Thyroid gland (tissue), 4 donors: ENCODE data around the gene FRG2B.
"Not testable (repeated sequence)": the region's sequence is repeated elsewhere in the genome, so short reads cannot be mapped to it uniquely, and the experiment has no call there.

Source experiments
- POLR2A ChIP-seq, 2 donors: fragments of 450-650 bp; IDR thresholded peaks; one replicate each; pipeline ENCODE4 v1.6.1; 2017; ENCODE audit warnings: antibody characterized with exemption in 2 of 2, mild to moderate bottlenecking in 2 of 2, moderate library complexity in 1 of 2
- TF ChIP-seq, protein P1 (sequence below), 6 experiments: fragments of 200-600 bp in 3 of 6; fragments of 450-650 bp in 3 of 6; sonication (generic) in 3 of 6; IDR thresholded peaks; one replicate each; pipeline ENCODE4 v1.5.1; 2016 to 2019; ENCODE audit warnings: antibody characterized with exemption in 6 of 6, mild to moderate bottlenecking in 2 of 6, inconsistent platforms in 1 of 6, moderate library complexity in 1 of 6

DNA sequence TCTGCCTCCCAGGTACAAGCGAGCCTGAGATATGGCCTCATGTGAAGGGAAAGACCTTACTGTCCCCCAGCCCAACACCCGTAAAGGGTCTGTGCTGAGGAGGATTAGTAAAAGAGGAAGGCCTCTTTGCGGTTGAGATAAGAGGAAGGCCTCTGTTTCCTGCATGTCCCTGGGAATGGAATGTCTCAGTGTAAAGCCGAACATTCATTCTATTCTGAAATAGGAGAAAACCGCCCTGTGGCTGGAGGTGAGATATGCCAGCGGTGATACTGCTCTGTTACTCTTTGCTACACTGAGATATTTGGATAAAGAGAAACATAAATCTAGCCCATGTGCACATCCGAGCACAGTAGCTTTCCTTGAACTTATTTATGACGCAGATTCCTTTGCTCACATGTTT, 26.7 kb downstream of the FRG2B start:
- TF ChIP-seq, protein P1, sequence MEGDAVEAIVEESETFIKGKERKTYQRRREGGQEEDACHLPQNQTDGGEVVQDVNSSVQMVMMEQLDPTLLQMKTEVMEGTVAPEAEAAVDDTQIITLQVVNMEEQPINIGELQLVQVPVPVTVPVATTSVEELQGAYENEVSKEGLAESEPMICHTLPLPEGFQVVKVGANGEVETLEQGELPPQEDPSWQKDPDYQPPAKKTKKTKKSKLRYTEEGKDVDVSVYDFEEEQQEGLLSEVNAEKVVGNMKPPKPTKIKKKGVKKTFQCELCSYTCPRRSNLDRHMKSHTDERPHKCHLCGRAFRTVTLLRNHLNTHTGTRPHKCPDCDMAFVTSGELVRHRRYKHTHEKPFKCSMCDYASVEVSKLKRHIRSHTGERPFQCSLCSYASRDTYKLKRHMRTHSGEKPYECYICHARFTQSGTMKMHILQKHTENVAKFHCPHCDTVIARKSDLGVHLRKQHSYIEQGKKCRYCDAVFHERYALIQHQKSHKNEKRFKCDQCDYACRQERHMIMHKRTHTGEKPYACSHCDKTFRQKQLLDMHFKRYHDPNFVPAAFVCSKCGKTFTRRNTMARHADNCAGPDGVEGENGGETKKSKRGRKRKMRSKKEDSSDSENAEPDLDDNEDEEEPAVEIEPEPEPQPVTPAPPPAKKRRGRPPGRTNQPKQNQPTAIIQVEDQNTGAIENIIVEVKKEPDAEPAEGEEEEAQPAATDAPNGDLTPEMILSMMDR (IDR thresholded peaks at IDR 0.05) = not testable (repeated sequence)
- TF ChIP-seq POLR2A (IDR thresholded peaks at IDR 0.05) = not testable (repeated sequence)
